Measurements from ENCODE around the gene MIGA2.

MIGA2 gene

DNA sequence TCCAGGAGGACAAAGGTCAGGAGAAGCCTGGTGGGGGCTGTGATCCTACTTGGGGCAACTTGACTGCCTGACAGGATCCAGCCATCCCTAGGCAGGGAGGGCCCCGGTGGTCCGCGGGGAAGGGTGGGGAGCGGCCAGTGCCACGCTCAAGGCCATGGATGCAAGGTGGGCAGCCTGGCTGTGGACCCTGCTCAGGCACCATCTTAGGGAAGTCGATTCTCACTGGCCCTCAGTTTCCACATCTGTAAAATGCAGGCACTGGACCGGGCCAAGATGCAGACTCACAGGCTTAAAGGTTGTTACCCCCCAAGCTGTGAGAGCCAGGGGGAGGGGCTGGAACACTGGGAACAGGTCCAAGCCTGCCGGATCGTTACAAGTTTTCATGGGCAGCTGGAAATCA is 35.7 kb downstream of the MIGA2 start:
- DNase-seq (ENCODE audit: low read depth) = no peak
- TF ChIP-seq CTCF (conservative IDR thresholded peaks at IDR 0.05; ENCODE audit: low read length) = no peak
- no peak overlapping the region for H3K4me3 ChIP-seq (ENCODE audit: low read length)

GRCh38 chr9:129073404-129073803 is 37.0 kb downstream of the MIGA2 start:
- no peak overlapping the region for H3K4me3 ChIP-seq (ENCODE audit: low read length)
- no peak for TF ChIP-seq CTCF (conservative IDR thresholded peaks at IDR 0.05; ENCODE audit: low read length)
- DNase-seq (ENCODE audit: low read depth) = no peak

- no peak for DNase-seq (ENCODE audit: low read depth)
- TF ChIP-seq CTCF (conservative IDR thresholded peaks at IDR 0.05; ENCODE audit: low read length) = no peak
- no peak overlapping the region for H3K4me3 ChIP-seq (ENCODE audit: low read length)
These were observed 37.7 kb downstream of the MIGA2 start for GRCh38 chr9:129074106-129074505.

DNA sequence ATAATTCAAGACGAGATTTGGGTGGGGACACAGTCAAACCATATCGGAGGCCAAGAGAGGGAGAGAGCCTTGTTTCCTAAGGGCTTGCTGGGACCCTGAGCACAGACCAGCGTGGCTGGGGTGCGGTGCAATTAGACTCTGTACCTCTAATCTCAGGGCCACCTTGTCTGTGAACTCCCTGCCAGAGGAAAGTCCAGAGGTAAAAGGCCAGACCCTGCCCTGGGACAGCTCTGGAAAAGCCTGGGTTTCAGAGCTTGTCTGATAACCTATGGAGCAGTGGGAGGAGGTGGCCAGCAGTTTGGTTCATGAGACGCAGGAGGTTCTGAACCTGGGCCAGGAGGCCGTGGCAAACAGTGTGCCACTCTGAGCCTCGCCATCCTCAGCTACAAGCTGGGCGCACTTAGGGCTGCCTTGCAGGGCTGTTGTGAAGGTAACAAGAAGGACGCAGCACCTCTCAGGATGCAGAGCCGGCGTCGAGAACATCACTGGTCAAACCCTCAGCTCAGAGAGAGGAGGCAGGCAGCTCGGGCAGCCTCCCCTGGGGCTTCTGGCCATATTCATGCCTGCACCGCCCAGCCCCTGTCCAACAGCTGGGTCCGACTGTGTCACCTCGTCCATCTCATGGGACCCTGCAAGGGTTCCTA is 39.7 kb downstream of the MIGA2 start:
- no peak for DNase-seq (ENCODE audit: low read depth)
- no peak overlapping the region for H3K4me3 ChIP-seq (ENCODE audit: low read length)
- no peak for TF ChIP-seq CTCF (conservative IDR thresholded peaks at IDR 0.05; ENCODE audit: low read length)

DNA sequence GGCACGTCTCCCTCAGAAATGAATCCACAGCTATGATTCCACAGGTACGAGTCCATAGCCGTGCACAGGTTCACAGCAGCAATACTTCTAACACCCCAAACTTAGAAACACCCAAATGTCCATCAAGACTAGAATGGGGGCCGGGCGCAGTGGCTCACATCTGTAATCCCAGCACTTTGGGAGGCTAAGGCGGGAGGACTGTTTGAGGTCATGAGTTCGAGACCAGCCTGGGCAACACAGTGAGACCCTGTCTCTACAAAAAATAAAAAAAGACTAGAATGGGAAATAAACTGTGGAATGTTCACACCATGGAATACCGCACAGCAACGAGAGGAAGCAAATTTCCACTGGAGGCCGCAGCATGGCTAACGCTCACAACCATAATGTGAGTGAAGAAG is 40.2 kb downstream of the MIGA2 start:
- no peak overlapping the region for H3K4me3 ChIP-seq (ENCODE audit: low read length)
- no peak for TF ChIP-seq CTCF (conservative IDR thresholded peaks at IDR 0.05; ENCODE audit: low read length)
- DNase-seq (ENCODE audit: low read depth) = no peak

DNA sequence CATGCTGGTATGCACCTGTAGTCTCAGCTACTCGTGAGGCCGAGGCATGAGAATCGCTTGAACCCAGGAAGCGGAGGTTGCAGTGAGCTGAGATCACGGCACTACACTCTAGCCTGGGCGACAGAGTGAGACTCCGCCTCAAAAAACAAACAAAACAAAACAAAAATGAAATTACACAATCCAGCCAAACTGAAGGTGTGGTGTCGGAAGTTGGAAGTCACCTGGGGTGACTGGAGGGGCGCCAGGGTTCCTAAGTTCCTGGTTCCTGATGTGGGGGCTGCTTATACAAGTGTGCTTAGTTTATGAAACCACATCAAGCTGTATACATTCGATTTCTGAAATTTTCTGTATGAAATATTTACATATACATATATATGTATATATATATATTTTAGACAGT is 40.8 kb downstream of the MIGA2 start:
- H3K4me3 ChIP-seq (ENCODE audit: low read length) = no peak overlapping the region
- no peak for TF ChIP-seq CTCF (conservative IDR thresholded peaks at IDR 0.05; ENCODE audit: low read length)
- no peak for DNase-seq (ENCODE audit: low read depth)

DNA sequence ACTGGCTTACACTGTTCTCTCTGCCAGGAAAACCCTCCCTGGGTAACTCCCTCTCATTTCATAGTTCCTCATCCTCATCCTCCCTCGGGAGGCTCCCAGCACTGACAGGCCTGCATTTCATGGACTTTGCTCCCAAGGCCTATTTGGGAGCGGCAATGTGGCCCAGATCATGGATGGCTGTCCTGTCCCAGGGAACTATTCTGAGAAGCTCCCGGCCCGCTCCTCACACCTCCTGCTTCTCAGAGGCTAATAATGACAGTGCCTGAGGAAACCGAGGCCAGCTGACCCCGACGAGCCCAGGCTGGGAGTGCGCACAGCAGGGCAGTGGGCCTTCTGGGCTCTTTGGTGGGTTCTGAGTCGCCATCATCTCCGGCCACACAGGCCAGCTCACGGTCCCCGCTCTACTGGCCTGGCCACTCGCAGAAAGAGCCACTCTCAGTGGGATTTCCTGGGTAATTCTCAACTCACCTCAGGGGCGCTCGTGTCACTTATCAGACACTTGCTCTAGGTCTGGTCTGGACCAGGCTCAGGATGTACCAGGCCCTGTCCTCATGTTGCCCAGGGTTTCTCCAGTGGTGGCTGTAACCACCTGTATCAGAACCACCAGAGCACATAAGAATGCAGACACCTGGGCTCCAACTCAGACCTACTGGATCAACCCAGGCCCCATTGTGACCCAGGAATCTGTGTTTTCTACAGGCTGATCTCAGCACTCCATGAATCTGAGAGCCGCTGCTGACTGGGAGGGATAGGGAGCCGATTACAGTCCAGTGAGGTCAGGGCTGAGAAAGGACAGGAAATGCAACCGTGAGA is 42.5 kb downstream of the MIGA2 start:
- no peak for DNase-seq (ENCODE audit: low read depth)
- no peak overlapping the region for H3K4me3 ChIP-seq (ENCODE audit: low read length)
- TF ChIP-seq CTCF (conservative IDR thresholded peaks at IDR 0.05; ENCODE audit: low read length) = no peak

Measured in AG10803 (cell line).